Vagina (tissue), 2 donors: ENCODE results near the gene MAP4K2. TPM values are rescaled to one million over a fixed set of nuclear protein-coding genes. Genes with fewer than 3 reads are reported as not detected.

Source experiments
- DNase-seq, 2 donors: peaks; one replicate each; pipeline ENCODE4 v3.0.0-alpha.2; 2017; ENCODE audit errors: extremely low spot score in 2 of 2
- H3K27ac ChIP-seq: fragments of 200-600 bp; sonication (generic); one replicate; pipeline ENCODE4 v1.5.1; 2019
- H3K27me3 ChIP-seq: fragments of 200-600 bp; sonication (generic); one replicate; pipeline ENCODE4 v1.5.1; 2019
- H3K36me3 ChIP-seq, 2 donors: fragments of 200-600 bp; sonication (generic); one replicate each; pipeline ENCODE4 v1.5.1; 2017 to 2019
- H3K4me1 ChIP-seq: fragments of 200-600 bp; sonication (generic); one replicate; pipeline ENCODE4 v1.5.1; 2019
- H3K4me3 ChIP-seq, 2 donors: fragments of 200-600 bp; sonication (generic); 1 replicate in 1 of 2; 2 replicates in 1 of 2; pipeline ENCODE4 v1.5.1; 2016 to 2019
- H3K9me3 ChIP-seq: fragments of 200-600 bp; sonication (generic); one replicate; pipeline ENCODE4 v1.5.1; 2019
- CTCF ChIP-seq, 3 experiments: fragments of 450-650 bp in 2 of 3; fragments of 200-600 bp in 1 of 3; sonication (generic) in 1 of 3; IDR thresholded peaks; one replicate each; pipeline ENCODE4 v1.5.1; 2017 to 2019; ENCODE audit warnings: antibody characterized with exemption in 3 of 3, mild to moderate bottlenecking in 2 of 3, moderate library complexity in 2 of 3
- POLR2A ChIP-seq, 2 donors: fragments of 450-650 bp; IDR thresholded peaks; one replicate each; pipeline ENCODE4 v1.6.1; 2017; ENCODE audit warnings: antibody characterized with exemption in 2 of 2, mild to moderate bottlenecking in 2 of 2, moderate library complexity in 2 of 2
- POLR2AphosphoS5 ChIP-seq, 2 donors: sonication (generic); formaldehyde crosslinking; IDR thresholded peaks; one replicate each; pipeline ENCODE4 v1.9.0; 2017; ENCODE audit warnings: antibody characterized with exemption in 2 of 2, mild to moderate bottlenecking in 2 of 2, low read depth in 1 of 2; ENCODE audit not compliant: insufficient read depth in 1 of 2
- intact Hi-C: fragments of 100-400 bp; cut with DNase I; formaldehyde crosslinking; loops from one replicate; pipeline ENCODE4 v1.15.1; 2023
- total RNA-seq: library from RNA; depleted of rRNA; stranded (reverse); fragments of >200 nt; gene quantifications from one replicate; pipeline ENCODE4 v1.2.3, GENCODE V29; 2016

Gene MAP4K2
- total RNA-seq, 1 donor from 2014 or later = 20.6 TPM

GRCh38 chr11:64801158-64801464, 1.9 kb downstream of the MAP4K2 start:
- intact Hi-C loops = no loop called here
- Histone ChIP-seq H3K27me3 (no peaks in the 10 kb centered on the region), H3K27ac (peak overlapping the region; percentile 92), H3K4me3 (no peak overlapping the region), H3K9me3 (no peaks in the 10 kb centered on the region), H3K4me1 (peaks cover 27% of the 10 kb centered on the region), H3K36me3 (no peaks in the 10 kb centered on the region)
- TF ChIP-seq CTCF (IDR thresholded peaks at IDR 0.05) (no peak), POLR2AphosphoS5 (IDR thresholded peaks at IDR 0.05; ENCODE audit: insufficient read depth in 1 of 2, low read depth in 1 of 2) (no peak), POLR2A (IDR thresholded peaks at IDR 0.05) (no peak)
- DNase-seq = no peak

- TF ChIP-seq CTCF (IDR thresholded peaks at IDR 0.05) (no peak), POLR2AphosphoS5 (IDR thresholded peaks at IDR 0.05; ENCODE audit: insufficient read depth in 1 of 2, low read depth in 1 of 2) (no peak), POLR2A (IDR thresholded peaks at IDR 0.05) (no peak)
- no peaks in the 10 kb centered on the region for H3K9me3 ChIP-seq
- no peaks in the 10 kb centered on the region for H3K36me3 ChIP-seq
- intact Hi-C loops = no loop called here
- H3K27me3 ChIP-seq = no peaks in the 10 kb centered on the region
- DNase-seq = no peak
- no peak overlapping the region for H3K27ac ChIP-seq
- no peak overlapping the region for H3K4me3 ChIP-seq
- H3K4me1 ChIP-seq = peaks cover 27% of the 10 kb centered on the region
Measured at GRCh38 chr11:64800303-64801157, 2.5 kb downstream of the MAP4K2 start.

GRCh38 chr11:64799623-64800302, 3.3 kb downstream of the MAP4K2 start:
- H3K27ac ChIP-seq = no peak overlapping the region
- intact Hi-C loops = no loop called here

GRCh38 chr11:64799256-64799622, 3.8 kb downstream of the MAP4K2 start:
- no peak for TF ChIP-seq CTCF (IDR thresholded peaks at IDR 0.05)
- TF ChIP-seq POLR2AphosphoS5 (IDR thresholded peaks at IDR 0.05; ENCODE audit: insufficient read depth in 1 of 2, low read depth in 1 of 2) = no peak
- no peak for TF ChIP-seq POLR2A (IDR thresholded peaks at IDR 0.05)
- Histone ChIP-seq H3K27me3 (no peaks in the 10 kb centered on the region), H3K36me3 (no peaks in the 10 kb centered on the region), H3K9me3 (no peaks in the 10 kb centered on the region), H3K27ac (no peak overlapping the region), H3K4me3 (no peak overlapping the region), H3K4me1 (peaks cover 21% of the 10 kb centered on the region)
- no peak for DNase-seq
- intact Hi-C loops = no loop called here

More at GRCh38 chr11:64799623-64800302, 3.3 kb downstream of the MAP4K2 start:
- Histone ChIP-seq H3K4me1 (peaks cover 26% of the 10 kb centered on the region), H3K36me3 (no peaks in the 10 kb centered on the region), H3K9me3 (no peaks in the 10 kb centered on the region), H3K4me3 (no peak overlapping the region), H3K27me3 (no peaks in the 10 kb centered on the region)
- TF ChIP-seq POLR2A (IDR thresholded peaks at IDR 0.05) (no peak), CTCF (IDR thresholded peaks at IDR 0.05) (no peak), POLR2AphosphoS5 (IDR thresholded peaks at IDR 0.05; ENCODE audit: insufficient read depth in 1 of 2, low read depth in 1 of 2) (no peak)
- DNase-seq = no peak
